Measurements from ENCODE around the gene CRADD.
"Not testable (repeated sequence)": the region's sequence is repeated elsewhere in the genome, so short reads cannot be mapped to it uniquely, and the experiment has no call there.

DNA sequence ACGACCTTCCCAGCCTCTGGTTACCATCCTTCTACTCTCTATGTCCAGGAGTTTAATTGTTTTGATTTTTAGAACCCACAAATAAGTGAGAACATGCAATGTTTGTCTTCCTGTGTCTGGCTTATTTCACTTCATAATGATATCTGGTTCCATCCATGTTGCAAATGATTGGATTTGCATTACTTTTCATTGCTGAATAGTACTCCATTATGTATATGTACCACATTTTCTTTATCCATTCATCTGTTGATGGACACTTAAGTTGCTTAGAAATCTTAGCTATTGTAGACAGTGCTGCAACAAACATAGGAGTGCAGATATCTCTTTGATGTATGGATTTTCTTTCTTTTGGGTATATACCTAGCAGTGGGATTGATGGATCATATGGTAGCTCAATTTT, 194.4 kb downstream of the CRADD start:
- not testable (repeated sequence) for TF ChIP-seq CTCF, POLR2A, POLR2AphosphoS5 (IDR thresholded peaks at IDR 0.05)
